GM13976 (cell line): ENCODE measurements around the gene FOLR2.

Experiments used
- DNase-seq: peaks from one replicate; pipeline ENCODE4 v3.0.0; 2012; ENCODE audit warnings: low spot score
- in situ Hi-C: fragments of 300-500 bp; cut with MboI; formaldehyde crosslinking; loops from one replicate; pipeline ENCODE4 v1.12.0; 2022; ENCODE audit warnings: low sequenced_read_pairs, mixed read lengths, inconsistent platforms; ENCODE audit not compliant: unreplicated experiment
- TF ChIP-seq, protein P1 (sequence below): IDR thresholded peaks from 2 replicates; pipeline ENCODE4 v1.5.1; 2012; ENCODE audit warnings: borderline replicate concordance, mild to moderate bottlenecking; ENCODE audit not compliant: insufficient read depth; ENCODE audit errors: extremely low read depth, missing control alignments, control extremely low read depth

FOLR2 gene

DNA sequence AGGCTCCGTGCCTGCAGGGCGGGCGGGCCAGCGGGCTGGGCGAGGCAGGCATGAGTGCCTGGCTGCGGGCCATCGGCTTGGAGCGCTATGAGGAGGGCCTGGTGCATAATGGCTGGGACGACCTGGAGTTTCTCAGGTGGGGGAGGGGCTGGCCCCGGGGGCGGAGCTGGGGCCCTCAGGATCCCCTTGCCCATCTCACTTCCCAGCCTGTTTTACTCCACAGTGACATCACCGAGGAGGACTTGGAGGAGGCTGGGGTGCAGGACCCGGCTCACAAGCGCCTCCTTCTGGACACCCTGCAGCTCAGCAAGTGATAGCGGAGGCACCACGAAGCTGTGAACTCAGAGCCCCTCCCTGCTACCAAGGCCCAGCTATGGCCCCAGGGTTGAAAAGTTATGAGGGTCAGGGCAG is 21.5 kb downstream of the FOLR2 start:
- TF ChIP-seq, protein P1, sequence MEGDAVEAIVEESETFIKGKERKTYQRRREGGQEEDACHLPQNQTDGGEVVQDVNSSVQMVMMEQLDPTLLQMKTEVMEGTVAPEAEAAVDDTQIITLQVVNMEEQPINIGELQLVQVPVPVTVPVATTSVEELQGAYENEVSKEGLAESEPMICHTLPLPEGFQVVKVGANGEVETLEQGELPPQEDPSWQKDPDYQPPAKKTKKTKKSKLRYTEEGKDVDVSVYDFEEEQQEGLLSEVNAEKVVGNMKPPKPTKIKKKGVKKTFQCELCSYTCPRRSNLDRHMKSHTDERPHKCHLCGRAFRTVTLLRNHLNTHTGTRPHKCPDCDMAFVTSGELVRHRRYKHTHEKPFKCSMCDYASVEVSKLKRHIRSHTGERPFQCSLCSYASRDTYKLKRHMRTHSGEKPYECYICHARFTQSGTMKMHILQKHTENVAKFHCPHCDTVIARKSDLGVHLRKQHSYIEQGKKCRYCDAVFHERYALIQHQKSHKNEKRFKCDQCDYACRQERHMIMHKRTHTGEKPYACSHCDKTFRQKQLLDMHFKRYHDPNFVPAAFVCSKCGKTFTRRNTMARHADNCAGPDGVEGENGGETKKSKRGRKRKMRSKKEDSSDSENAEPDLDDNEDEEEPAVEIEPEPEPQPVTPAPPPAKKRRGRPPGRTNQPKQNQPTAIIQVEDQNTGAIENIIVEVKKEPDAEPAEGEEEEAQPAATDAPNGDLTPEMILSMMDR, result peak; percentile 68
- peak; percentile 89 for DNase-seq
- in situ Hi-C loops, result no loop called here

DNA sequence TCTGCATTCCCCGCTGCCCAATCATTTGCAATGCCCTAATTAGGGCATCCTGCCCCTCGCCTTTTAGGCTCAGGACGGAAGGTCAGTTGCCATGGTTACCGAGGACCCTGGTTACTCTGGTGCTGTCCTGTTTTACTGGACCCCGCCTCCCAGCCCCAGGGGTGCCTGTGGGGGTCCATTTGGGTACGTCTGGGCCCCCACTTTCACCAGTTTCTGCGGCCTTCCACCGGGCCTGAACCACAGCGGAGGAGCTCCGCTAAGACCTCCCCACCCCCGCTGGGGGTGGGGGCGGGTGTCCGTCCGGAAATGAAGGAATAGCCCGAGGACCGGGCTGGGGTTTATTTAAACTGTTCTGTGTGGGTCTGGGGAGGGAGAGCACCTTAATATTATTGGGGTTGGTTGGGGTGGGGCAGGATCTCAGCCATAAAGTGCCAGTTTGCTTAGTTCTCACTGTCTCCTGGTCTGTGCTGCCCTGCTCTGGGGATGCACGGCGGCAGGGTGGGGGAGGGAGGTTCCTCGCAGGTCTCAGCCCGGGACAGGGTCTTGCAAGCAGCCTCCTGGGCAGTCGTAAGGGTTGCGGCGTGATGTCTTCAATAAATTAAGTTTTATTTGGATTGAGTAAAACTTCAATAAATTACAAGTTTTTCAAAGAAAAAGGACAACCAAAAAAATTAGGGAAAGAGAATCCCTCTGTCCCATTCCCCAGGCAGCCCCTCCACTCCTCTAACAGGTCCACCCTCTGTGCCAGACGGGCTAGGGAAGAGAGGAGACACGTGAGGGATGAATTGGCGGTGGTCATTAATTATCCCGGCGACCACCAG is 22.1 kb downstream of the FOLR2 start:
- TF ChIP-seq, protein P1, result no peak
- no peak for DNase-seq
- in situ Hi-C loops, result no loop called here

DNA sequence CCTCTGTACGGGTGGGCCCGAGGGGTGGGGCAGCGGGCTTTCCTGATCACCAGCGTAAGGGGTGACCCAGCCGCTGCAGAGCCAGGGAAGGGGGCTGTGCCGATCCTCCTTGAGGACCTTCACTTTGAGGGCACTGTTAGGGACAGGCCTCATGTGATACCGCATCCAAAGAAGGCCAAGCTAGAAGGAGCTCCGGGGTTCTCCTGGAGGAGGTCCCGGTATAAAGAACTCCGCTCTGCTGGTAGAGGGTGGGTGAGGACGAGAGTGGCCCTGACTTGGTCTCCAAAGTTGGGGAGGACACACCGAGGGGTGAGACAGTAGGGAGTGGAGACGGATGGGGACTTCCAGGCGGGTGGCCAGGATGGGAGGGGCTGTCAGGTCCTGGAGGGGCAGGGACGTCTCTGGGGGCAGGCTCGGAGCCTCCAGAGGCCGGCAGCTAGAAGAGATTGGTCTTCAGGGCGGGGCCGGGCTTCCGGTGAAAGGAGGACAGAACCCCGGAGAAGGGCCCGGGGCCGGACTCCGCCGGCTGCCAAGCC is 22.8 kb downstream of the FOLR2 start:
- in situ Hi-C loops, result no loop called here
- DNase-seq, result peak; percentile 84
- TF ChIP-seq, protein P1, result no peak

DNA sequence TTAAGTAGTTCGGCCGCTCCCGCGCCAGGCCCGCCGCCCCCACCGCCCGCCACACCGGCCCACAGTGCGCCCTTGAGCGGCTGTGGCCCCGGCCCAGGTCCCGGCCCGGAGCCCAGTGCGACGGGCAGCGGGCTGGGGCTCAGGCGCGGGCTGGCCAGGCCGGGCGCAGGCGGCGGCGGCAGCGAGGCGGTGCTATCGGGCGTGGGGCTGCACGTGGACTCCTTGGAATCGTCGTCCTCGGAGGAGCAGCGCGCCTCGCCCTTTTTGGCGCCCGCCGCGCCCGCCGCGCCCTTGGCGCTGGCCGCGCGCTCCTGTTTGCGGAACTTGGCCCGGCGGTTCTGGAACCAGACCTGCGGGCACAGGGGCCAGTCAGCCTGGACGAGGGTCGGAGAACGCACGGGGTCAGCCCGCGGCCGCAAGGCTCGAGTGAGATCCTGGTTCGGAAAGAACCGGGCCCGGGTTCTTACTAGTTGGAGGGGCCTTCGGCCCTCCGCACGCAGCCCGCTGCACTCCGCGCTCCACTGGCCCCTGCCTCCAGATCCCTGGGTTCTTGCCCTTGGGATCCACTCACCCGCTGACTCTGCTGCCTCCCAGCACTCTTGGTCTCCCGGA is 23.4 kb downstream of the FOLR2 start:
- in situ Hi-C loops, result no loop called here
- TF ChIP-seq, protein P1, result no peak
- no peak for DNase-seq

DNA sequence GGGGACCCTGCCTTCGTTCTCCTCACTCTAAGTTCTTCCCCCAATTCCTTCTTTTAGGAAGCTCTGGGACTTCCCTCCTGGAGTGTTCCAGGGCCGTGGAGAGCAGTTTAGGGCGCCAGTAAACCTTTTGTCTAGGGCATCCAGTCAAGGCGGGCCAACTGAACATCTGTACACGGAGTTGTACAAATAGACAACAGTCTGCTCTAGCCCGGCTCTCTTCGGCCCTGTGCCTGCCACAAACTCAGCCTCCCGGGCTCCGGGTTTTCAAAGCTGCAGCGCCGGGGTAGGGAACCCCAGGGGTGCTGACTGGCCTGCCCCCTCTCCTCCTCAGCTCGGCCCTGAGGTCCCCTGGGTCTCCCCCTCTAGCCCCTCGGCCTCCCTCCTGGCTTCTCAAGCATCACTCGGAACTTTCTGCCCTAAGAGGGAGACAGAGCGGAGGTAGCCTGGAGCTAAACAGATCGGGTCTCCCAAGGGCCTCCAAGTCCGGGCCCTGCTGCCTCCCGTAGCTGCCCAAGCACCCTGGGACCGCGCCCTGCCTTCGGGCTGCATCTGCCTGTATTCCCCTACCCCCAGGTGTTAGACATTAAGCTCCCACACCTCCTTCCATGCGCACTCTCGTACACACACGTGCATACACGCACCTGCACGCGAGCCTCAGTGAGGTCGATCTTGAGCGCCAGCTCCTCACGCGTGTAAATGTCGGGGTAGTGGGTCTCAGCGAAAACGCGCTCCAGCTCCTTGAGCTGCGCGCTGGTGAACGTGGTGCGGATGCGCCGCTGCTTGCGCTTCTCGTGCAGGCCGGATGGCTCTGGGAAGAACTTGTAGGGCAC is 24.1 kb downstream of the FOLR2 start:
- peak; percentile 70 for DNase-seq
- TF ChIP-seq, protein P1, result no peak
- in situ Hi-C loops, result no loop called here

DNA sequence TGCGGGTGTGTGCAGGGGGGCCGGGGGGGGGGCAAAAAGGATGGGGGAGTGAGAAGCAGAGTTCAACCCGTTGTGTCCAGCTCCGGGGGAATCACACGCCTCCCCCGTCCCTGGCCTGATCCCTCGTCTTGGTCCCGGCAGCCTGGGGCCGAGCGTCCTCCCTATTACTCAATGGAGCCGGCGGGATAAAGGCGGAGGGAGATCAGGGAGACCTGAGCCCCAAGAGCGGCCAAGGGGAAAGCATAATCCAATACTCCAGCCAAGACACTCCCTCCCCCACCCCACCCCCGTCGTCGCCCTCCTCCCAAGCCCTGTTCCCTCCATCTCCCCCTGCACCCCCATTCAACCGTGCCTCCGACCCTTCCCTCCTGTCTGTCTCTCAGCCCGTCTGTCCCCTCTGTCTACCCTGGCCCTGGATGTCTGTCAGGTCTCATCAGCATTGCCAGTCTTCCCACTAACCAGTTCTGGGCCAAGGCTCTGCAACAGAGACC is 24.7 kb downstream of the FOLR2 start:
- TF ChIP-seq, protein P1, result no peak
- DNase-seq, result peak; percentile 36
- in situ Hi-C loops, result no loop called here
